ENCODE data around the gene SPPL2B. TPM values are rescaled to one million over a fixed set of nuclear protein-coding genes. Genes with fewer than 3 reads are reported as not detected.

The SPPL2B gene
- total RNA-seq, 1 experiment from 2014 or later: 14.3 TPM

DNA sequence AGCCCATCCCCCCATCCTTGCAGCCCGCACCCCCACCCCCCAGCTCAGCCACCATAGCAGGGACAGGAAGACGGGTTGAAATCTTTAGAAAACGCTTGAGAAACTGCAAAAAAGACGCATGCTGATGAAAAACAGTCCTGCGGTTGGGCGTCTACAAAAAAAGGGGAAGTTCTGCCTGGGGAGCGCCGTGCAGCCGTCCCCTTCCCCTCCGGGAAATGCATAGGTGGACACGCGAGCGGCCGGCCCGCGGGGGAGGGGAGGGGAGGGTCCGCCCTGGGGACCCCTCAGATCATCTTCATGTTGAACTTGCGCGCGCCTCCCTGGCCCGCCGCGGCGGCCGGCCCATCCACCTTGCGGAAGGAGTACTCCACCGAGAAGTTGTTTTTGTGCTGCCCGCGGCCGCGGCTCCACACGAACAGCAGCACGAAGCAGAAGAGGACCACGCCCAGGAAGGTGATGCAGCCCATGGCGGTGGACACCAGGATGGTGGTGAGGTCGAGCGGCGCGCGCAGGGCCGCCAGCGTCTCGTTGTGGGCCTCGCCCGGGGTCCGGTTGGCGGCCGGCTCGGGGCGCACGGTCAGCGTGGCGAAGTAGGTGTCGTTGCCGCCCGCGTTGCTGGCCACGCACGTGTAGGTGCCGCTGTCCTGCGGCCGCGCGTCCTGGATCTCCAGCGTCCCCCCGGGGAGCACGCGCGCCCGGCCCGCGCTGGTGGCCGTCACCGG is 38.6 kb upstream of the SPPL2B start:
- Histone ChIP-seq H3K4me3 (no peak overlapping the region), H3K27ac (no peak overlapping the region), H3K4me1 (no peaks in the 10 kb centered on the region), H3K27me3 (no peaks in the 10 kb centered on the region; the same call in 1 of the 2 replicates), H3K9me3 (replicated peaks) (no peaks in the 10 kb centered on the region), H3K36me3 (no peaks in the 10 kb centered on the region)
- no peak for DNase-seq

DNA sequence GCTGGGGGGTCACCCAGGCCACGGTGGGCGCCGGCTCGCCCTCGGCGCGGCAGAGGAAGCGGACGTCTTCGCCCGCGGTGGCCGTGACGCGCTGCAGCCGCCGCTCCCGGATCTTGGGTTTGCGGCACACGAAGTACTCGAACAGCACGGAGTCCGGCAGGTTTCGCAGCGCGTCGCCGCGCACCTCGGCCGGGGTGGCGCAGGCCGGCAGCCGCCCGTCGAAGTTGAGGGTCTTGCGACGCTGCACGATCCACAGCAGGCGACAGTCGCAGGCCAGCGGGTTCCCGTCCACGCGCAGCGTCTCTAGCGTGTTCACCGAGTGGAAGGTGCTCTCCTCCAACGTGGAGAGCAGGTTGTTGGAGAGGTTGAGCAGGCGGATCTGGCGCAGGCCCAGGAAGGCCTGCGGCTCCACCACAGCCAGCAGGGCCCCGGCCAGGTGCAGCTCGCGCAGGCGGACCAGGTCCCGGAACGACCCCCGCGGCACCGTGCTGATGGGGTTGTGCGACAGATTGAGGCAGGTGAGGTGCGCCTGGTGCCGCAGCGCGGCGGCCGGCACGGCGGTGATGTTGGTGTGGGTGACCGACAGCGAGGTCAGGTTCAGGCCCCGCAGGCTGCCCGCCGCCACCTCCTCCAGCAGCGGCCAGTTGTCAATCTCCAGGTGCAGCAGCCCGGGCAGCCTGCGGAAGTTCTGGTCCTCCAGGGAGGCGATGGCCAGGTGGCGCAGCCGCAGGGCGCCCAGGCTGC is 37.9 kb upstream of the SPPL2B start:
- H3K27ac ChIP-seq: no peak overlapping the region
- H3K27me3 ChIP-seq: no peaks in the 10 kb centered on the region; the same call in 1 of the 2 replicates
- H3K4me3 ChIP-seq: no peak overlapping the region
- no peak for DNase-seq
- no peaks in the 10 kb centered on the region for H3K4me1 ChIP-seq
- no peaks in the 10 kb centered on the region for H3K36me3 ChIP-seq
- no peaks in the 10 kb centered on the region for H3K9me3 ChIP-seq (replicated peaks)

GRCh38 chr19:2291185-2291751 is 37.2 kb upstream of the SPPL2B start:
- Histone ChIP-seq H3K27me3 (no peaks in the 10 kb centered on the region; the same call in 1 of the 2 replicates), H3K4me1 (no peaks in the 10 kb centered on the region), H3K27ac (no peak overlapping the region), H3K36me3 (no peaks in the 10 kb centered on the region), H3K9me3 (replicated peaks) (no peaks in the 10 kb centered on the region), H3K4me3 (no peak overlapping the region)
- DNase-seq: no peak

DNA sequence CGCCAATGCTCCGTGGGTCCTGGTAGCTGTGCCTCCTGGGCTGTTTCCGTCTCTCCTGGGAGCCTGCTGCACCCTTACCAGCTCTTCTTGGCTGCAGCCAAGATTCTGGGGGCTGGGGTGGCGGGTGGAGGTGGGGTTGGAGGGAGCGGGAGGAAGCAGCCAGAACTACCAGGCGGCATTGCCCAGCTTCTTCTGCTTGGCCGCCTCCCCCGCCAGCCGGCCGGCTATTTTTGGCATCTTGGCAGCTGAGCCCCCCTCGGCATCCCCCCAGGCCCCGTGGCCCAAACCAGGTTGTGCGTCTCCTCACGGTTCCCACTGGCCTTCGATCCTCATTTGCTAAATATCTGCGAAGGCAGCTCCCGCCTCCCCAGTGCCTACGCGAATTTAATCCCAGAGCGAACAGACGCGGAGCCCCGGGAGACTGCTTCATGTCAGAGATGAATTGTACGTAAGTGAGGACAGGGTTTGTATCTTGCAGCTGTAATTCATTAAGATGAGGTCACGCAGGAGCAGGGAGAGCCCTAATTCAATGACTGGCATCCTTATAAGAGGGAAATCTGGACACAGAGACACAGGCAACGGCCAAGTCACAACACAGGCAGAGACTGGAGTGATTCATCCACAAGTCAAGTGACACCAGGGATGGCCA is 33.7 kb upstream of the SPPL2B start:
- peak; percentile 52 to 54 for DNase-seq
- Histone ChIP-seq H3K27ac (no peak overlapping the region), H3K27me3 (no peaks in the 10 kb centered on the region), H3K4me1 (no peaks in the 10 kb centered on the region), H3K9me3 (replicated peaks) (no peaks in the 10 kb centered on the region), H3K36me3 (no peaks in the 10 kb centered on the region), H3K4me3 (peak overlapping the region; percentile 37)

DNA sequence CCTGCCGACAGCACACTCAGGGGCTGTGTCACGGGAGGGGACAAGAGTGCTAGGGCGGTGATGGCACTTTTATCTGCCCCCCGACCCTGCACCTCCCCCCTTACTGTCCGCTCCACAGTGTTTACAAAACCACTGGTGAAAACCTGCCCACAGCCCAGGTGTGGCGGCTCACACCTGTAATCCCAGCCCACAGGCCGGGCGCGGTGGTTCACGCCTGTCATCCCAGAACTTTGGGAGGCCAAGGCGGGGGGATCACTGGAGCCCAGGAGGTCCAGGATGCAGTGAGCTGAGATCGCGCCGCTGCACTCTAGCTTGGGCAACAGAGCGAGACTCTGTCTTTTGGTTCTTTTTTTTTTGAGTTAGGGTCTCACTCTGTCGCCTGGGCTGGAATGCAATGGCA is 32.3 kb upstream of the SPPL2B start:
- no peaks in the 10 kb centered on the region for H3K9me3 ChIP-seq (replicated peaks)
- H3K27me3 ChIP-seq: no peaks in the 10 kb centered on the region
- H3K4me1 ChIP-seq: no peaks in the 10 kb centered on the region
- H3K4me3 ChIP-seq: no peak overlapping the region
- no peak for DNase-seq
- H3K27ac ChIP-seq: no peak overlapping the region
- no peaks in the 10 kb centered on the region for H3K36me3 ChIP-seq

- H3K9me3 ChIP-seq (replicated peaks): peaks cover 4% of the 10 kb centered on the region; the same call in 1 of the 2 replicates
- no peak for DNase-seq
- H3K4me3 ChIP-seq: no peak overlapping the region
- H3K27me3 ChIP-seq: no peaks in the 10 kb centered on the region
- peaks cover 6% of the 10 kb centered on the region for H3K4me1 ChIP-seq
- H3K36me3 ChIP-seq: no peaks in the 10 kb centered on the region
- H3K27ac ChIP-seq: no peak overlapping the region
Observed at GRCh38 chr19:2300533-2300932, 28.0 kb upstream of the SPPL2B start.

- peak overlapping the region; percentile 32 for H3K4me3 ChIP-seq
- peak; percentile 93 to 95 for DNase-seq
- peaks cover 9% of the 10 kb centered on the region for H3K4me1 ChIP-seq
- peak overlapping the region; percentile 93 for H3K27ac ChIP-seq
- no peaks in the 10 kb centered on the region for H3K36me3 ChIP-seq
- H3K27me3 ChIP-seq: no peaks in the 10 kb centered on the region
- peaks cover 4% of the 10 kb centered on the region; the same call in 1 of the 2 replicates for H3K9me3 ChIP-seq (replicated peaks)
Observed at GRCh38 chr19:2302319-2303210, 25.9 kb upstream of the SPPL2B start.

GRCh38 chr19:2303211-2303798 is 25.2 kb upstream of the SPPL2B start:
- Histone ChIP-seq H3K27me3 (no peaks in the 10 kb centered on the region), H3K4me1 (peaks cover 9% of the 10 kb centered on the region), H3K9me3 (replicated peaks) (peaks cover 4% of the 10 kb centered on the region; the same call in 1 of the 2 replicates), H3K36me3 (no peaks in the 10 kb centered on the region), H3K27ac (peak overlapping the region; percentile 93; the same call in 1 of the 2 replicates), H3K4me3 (no peak overlapping the region)
- no peak for DNase-seq

GRCh38 chr19:2305452-2306280 is 22.8 kb upstream of the SPPL2B start:
- H3K4me1 ChIP-seq: peaks cover 20% of the 10 kb centered on the region
- DNase-seq: peak in 1 of 2 experiments; percentile 37
- no peak overlapping the region for H3K27ac ChIP-seq
- H3K27me3 ChIP-seq: no peaks in the 10 kb centered on the region
- no peaks in the 10 kb centered on the region for H3K36me3 ChIP-seq
- H3K9me3 ChIP-seq (replicated peaks): peaks cover 4% of the 10 kb centered on the region; the same call in 1 of the 2 replicates
- no peak overlapping the region for H3K4me3 ChIP-seq

DNA sequence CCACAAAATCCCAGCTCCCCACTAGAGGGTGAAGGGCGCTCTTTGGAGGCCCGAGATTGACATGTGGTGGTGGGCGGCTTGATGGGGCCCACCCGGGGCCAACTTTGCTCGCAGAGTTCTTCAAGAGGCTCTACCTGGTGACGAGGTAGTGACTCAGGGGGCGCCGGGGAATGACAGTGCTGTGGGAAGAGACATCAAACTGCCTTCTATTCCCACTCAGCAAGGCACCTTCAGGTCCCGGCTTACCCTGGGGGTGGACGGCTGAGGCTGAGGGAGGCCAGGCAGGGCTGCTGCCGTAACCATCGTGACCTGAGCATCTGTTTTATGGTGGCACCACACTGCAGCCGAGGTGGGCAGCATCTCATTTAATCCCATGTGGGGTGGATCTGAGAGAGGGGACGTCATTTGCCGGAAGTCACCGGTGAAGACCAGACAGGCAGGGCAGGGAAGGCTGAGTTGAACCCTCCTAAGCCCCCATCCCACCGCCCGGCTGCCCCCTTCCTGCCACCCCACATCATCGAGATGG is 22.1 kb upstream of the SPPL2B start:
- Histone ChIP-seq H3K27ac (no peak overlapping the region), H3K36me3 (no peaks in the 10 kb centered on the region), H3K4me3 (no peak overlapping the region), H3K27me3 (no peaks in the 10 kb centered on the region), H3K4me1 (peaks cover 20% of the 10 kb centered on the region), H3K9me3 (replicated peaks) (peaks cover 3% of the 10 kb centered on the region; the same call in 1 of the 2 replicates)
- DNase-seq: no peak

- no peak overlapping the region for H3K27ac ChIP-seq
- H3K36me3 ChIP-seq: no peaks in the 10 kb centered on the region
- no peaks in the 10 kb centered on the region for H3K9me3 ChIP-seq (replicated peaks)
- H3K27me3 ChIP-seq: no peaks in the 10 kb centered on the region
- H3K4me3 ChIP-seq: no peak overlapping the region
- DNase-seq: no peak
- peaks cover 20% of the 10 kb centered on the region for H3K4me1 ChIP-seq
Observed at GRCh38 chr19:2306971-2307370, 21.5 kb upstream of the SPPL2B start.

- Histone ChIP-seq H3K4me3 (no peak overlapping the region), H3K9me3 (replicated peaks) (no peaks in the 10 kb centered on the region), H3K4me1 (peaks cover 17% of the 10 kb centered on the region), H3K27me3 (no peaks in the 10 kb centered on the region), H3K36me3 (no peaks in the 10 kb centered on the region), H3K27ac (no peak overlapping the region)
- no peak for DNase-seq
Observed at GRCh38 chr19:2307518-2308012, 20.9 kb upstream of the SPPL2B start.

DNA sequence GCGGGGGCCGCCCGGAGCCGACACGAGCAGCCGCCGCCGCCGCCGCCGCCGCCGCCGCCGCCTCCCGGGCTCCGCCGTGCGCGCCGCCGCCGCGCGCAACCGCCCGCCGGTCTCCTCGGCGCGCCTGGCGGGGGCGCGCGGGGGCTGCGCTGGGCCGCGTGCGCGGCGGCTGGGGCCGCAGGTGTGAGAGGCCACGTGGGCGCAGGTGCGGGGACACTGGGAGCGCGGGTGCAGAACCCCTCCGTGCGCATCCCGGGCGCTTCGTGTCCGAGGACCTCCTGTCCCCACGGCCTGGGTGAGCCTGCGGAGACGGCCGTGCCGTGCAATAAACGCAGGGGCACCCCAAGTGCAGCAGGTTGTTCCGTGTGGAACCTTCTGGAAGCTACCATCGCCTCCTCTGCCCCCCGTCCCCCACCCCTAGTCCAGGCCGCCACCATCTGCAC is 20.3 kb upstream of the SPPL2B start, which contains the start of gene LINGO3:
Gene LINGO3 (minus strand): TSS at position 41 of the 443 bp plus-strand sequence. CDS start 16,378 bp downstream, outside the sequence.
- H3K36me3 ChIP-seq: no peaks in the 10 kb centered on the region
- H3K27ac ChIP-seq: no peak within 1 kb of the TSS
- no peak for DNase-seq
- no peaks in the 10 kb centered on the region for H3K27me3 ChIP-seq
- H3K9me3 ChIP-seq (replicated peaks): no peaks in the 10 kb centered on the region
- peaks cover 14% of the 10 kb centered on the region for H3K4me1 ChIP-seq
- no peak within 1 kb of the TSS for H3K4me3 ChIP-seq
